Measurements from ENCODE around the gene BICC1. TPM values are rescaled to one million over a fixed set of nuclear protein-coding genes. Genes with fewer than 3 reads are reported as not detected.

BICC1 gene
- total RNA-seq, 1 experiment from 2014 or later, result 15.2 TPM

GRCh38 chr10:58747687-58748086 is 235.0 kb downstream of the BICC1 start:
- Histone ChIP-seq H3K36me3 (no peaks in the 10 kb centered on the region), H3K4me3 (no peak overlapping the region)

GRCh38 chr10:58752665-58753064 is 240.0 kb downstream of the BICC1 start:
- Histone ChIP-seq H3K4me3 (no peak overlapping the region), H3K36me3 (no peaks in the 10 kb centered on the region), H3K27me3 (no peaks in the 10 kb centered on the region), H3K9me3 (no peaks in the 10 kb centered on the region)
- DNase-seq, result no peak

More at GRCh38 chr10:58747687-58748086, 235.0 kb downstream of the BICC1 start:
- H3K27me3 ChIP-seq, result no peaks in the 10 kb centered on the region
- H3K9me3 ChIP-seq, result no peaks in the 10 kb centered on the region; the same call in 1 of the 2 replicates
- DNase-seq, result no peak

- Histone ChIP-seq H3K4me3 (no peak overlapping the region), H3K9me3 (no peaks in the 10 kb centered on the region), H3K36me3 (no peaks in the 10 kb centered on the region), H3K27me3 (no peaks in the 10 kb centered on the region)
- no peak for DNase-seq
Measured at GRCh38 chr10:58753425-58753824, 240.8 kb downstream of the BICC1 start.

- no peaks in the 10 kb centered on the region for H3K9me3 ChIP-seq
- DNase-seq, result peak; percentile 46
- H3K4me3 ChIP-seq, result no peak overlapping the region; the same call in 1 of the 2 replicates
- H3K27me3 ChIP-seq, result no peaks in the 10 kb centered on the region
- no peaks in the 10 kb centered on the region for H3K36me3 ChIP-seq
Measured at GRCh38 chr10:58754469-58755339, 242.0 kb downstream of the BICC1 start.

GRCh38 chr10:58755340-58755610 is 242.6 kb downstream of the BICC1 start:
- Histone ChIP-seq H3K27me3 (no peaks in the 10 kb centered on the region), H3K36me3 (no peaks in the 10 kb centered on the region), H3K9me3 (no peaks in the 10 kb centered on the region), H3K4me3 (no peak overlapping the region; the same call in 1 of the 2 replicates)
- no peak for DNase-seq

GRCh38 chr10:58755677-58756076 is 243.0 kb downstream of the BICC1 start:
- Histone ChIP-seq H3K4me3 (peak overlapping the region; percentile 33), H3K36me3 (no peaks in the 10 kb centered on the region), H3K27me3 (no peaks in the 10 kb centered on the region), H3K9me3 (no peaks in the 10 kb centered on the region)
- peak; percentile 26 for DNase-seq

GRCh38 chr10:58756130-58756719 is 243.6 kb downstream of the BICC1 start:
- no peak for DNase-seq
- Histone ChIP-seq H3K36me3 (no peaks in the 10 kb centered on the region), H3K9me3 (no peaks in the 10 kb centered on the region), H3K27me3 (no peaks in the 10 kb centered on the region), H3K4me3 (peak overlapping the region; percentile 33)

GRCh38 chr10:58757352-58758065 is 244.8 kb downstream of the BICC1 start:
- Histone ChIP-seq H3K4me3 (no peak overlapping the region), H3K9me3 (no peaks in the 10 kb centered on the region), H3K27me3 (no peaks in the 10 kb centered on the region), H3K36me3 (no peaks in the 10 kb centered on the region)
- no peak for DNase-seq

GRCh38 chr10:58758321-58758720 is 245.6 kb downstream of the BICC1 start:
- H3K36me3 ChIP-seq, result no peaks in the 10 kb centered on the region
- H3K27me3 ChIP-seq, result no peaks in the 10 kb centered on the region
- no peaks in the 10 kb centered on the region for H3K9me3 ChIP-seq
- no peak overlapping the region for H3K4me3 ChIP-seq
- DNase-seq, result no peak

- Histone ChIP-seq H3K27me3 (no peaks in the 10 kb centered on the region), H3K9me3 (peaks cover 2% of the 10 kb centered on the region; the same call in 1 of the 2 replicates), H3K4me3 (no peak overlapping the region), H3K36me3 (no peaks in the 10 kb centered on the region)
- no peak for DNase-seq
Measured at GRCh38 chr10:58764087-58764747, 251.5 kb downstream of the BICC1 start.

- no peaks in the 10 kb centered on the region for H3K27me3 ChIP-seq
- no peaks in the 10 kb centered on the region for H3K36me3 ChIP-seq
- no peak for DNase-seq
- no peak overlapping the region for H3K4me3 ChIP-seq
- peaks cover 2% of the 10 kb centered on the region; the same call in 1 of the 2 replicates for H3K9me3 ChIP-seq
Measured at GRCh38 chr10:58765910-58766309, 253.2 kb downstream of the BICC1 start.

- Histone ChIP-seq H3K4me3 (no peak overlapping the region), H3K9me3 (peaks cover 2% of the 10 kb centered on the region; the same call in 1 of the 2 replicates), H3K36me3 (no peaks in the 10 kb centered on the region), H3K27me3 (no peaks in the 10 kb centered on the region)
- no peak for DNase-seq
Measured at GRCh38 chr10:58767652-58768051, 255.0 kb downstream of the BICC1 start.

- Histone ChIP-seq H3K9me3 (no peaks in the 10 kb centered on the region), H3K27me3 (no peaks in the 10 kb centered on the region), H3K36me3 (no peaks in the 10 kb centered on the region), H3K4me3 (no peak overlapping the region)
- no peak for DNase-seq
Measured at GRCh38 chr10:58771863-58772262, 259.2 kb downstream of the BICC1 start.

GRCh38 chr10:58772758-58773157 is 260.1 kb downstream of the BICC1 start:
- Histone ChIP-seq H3K9me3 (no peaks in the 10 kb centered on the region), H3K27me3 (no peaks in the 10 kb centered on the region), H3K36me3 (no peaks in the 10 kb centered on the region), H3K4me3 (no peak overlapping the region)
- DNase-seq, result no peak

- Histone ChIP-seq H3K27me3 (no peaks in the 10 kb centered on the region), H3K9me3 (no peaks in the 10 kb centered on the region), H3K36me3 (no peaks in the 10 kb centered on the region), H3K4me3 (no peak overlapping the region)
- peak; percentile 11 for DNase-seq
Measured at GRCh38 chr10:58773341-58773740, 260.7 kb downstream of the BICC1 start.

GRCh38 chr10:58773944-58774343 is 261.3 kb downstream of the BICC1 start:
- DNase-seq, result no peak
- Histone ChIP-seq H3K36me3 (no peaks in the 10 kb centered on the region), H3K4me3 (no peak overlapping the region), H3K27me3 (no peaks in the 10 kb centered on the region), H3K9me3 (no peaks in the 10 kb centered on the region)

Data from MG63 (cell line).